Measurements from ENCODE around the gene IGSF1. TPM values are rescaled to one million over a fixed set of nuclear protein-coding genes. Genes with fewer than 3 reads are reported as not detected.

Gene IGSF1
- not detected for total RNA-seq

GRCh38 chrX:131288738-131289511, at the start of gene IGSF1:
IGSF1 (minus strand) TSS chrX:131289306; CDS start chrX:131286674, 2,632 bp downstream.
- H3K36me3 Mint-ChIP-seq (ENCODE audit: insufficient read depth in 2 of 2), result no peaks in the 10 kb centered on the region
- no peak within 1 kb of the TSS for H3K27ac Mint-ChIP-seq
- no peak for DNase-seq
- ATAC-seq (replicated peaks in 1 of 2), result no peak
- H3K9me3 Mint-ChIP-seq, result no peaks in the 10 kb centered on the region
- no peaks in the 10 kb centered on the region for H3K4me1 Mint-ChIP-seq (ENCODE audit: low read depth)
- peaks cover 62% of the 10 kb centered on the region for H3K27me3 Mint-ChIP-seq (ENCODE audit: low read depth)
- H3K4me3 Mint-ChIP-seq, result peak within 1 kb of the TSS in 1 of 2 donors; percentile 65

GRCh38 chrX:131332331-131332730, 43.2 kb upstream of the IGSF1 start:
- Mint-ChIP-seq H3K9me3 (peaks cover 0 to 3% of the 10 kb centered on the region in 2 donors), H3K4me1 (ENCODE audit: low read depth) (no peaks in the 10 kb centered on the region), H3K27me3 (ENCODE audit: low read depth) (peaks cover 26% of the 10 kb centered on the region), H3K4me3 (no peak overlapping the region), H3K27ac (no peak overlapping the region), H3K36me3 (ENCODE audit: insufficient read depth in 2 of 2) (peaks cover 0 to 4% of the 10 kb centered on the region in 2 donors)
- ATAC-seq (replicated peaks in 1 of 2), result no peak
- DNase-seq, result no peak

GRCh38 chrX:131331152-131331551, 42.0 kb upstream of the IGSF1 start:
- Mint-ChIP-seq H3K9me3 (peaks cover 0 to 3% of the 10 kb centered on the region in 2 donors), H3K36me3 (ENCODE audit: insufficient read depth in 2 of 2) (peaks cover 0 to 4% of the 10 kb centered on the region in 2 donors), H3K4me1 (ENCODE audit: low read depth) (no peaks in the 10 kb centered on the region), H3K27me3 (ENCODE audit: low read depth) (peaks cover 23% of the 10 kb centered on the region), H3K27ac (no peak overlapping the region), H3K4me3 (no peak overlapping the region)
- ATAC-seq (replicated peaks in 1 of 2), result no peak
- DNase-seq, result no peak

- Mint-ChIP-seq H3K4me3 (no peak overlapping the region), H3K9me3 (peaks cover 0 to 3% of the 10 kb centered on the region in 2 donors), H3K27me3 (ENCODE audit: low read depth) (peaks cover 19% of the 10 kb centered on the region), H3K36me3 (ENCODE audit: insufficient read depth in 2 of 2) (peaks cover 0 to 4% of the 10 kb centered on the region in 2 donors), H3K27ac (no peak overlapping the region), H3K4me1 (ENCODE audit: low read depth) (no peaks in the 10 kb centered on the region)
- no peak for ATAC-seq (replicated peaks in 1 of 2)
- no peak for DNase-seq
Observed at GRCh38 chrX:131330735-131331134, 41.6 kb upstream of the IGSF1 start.

- Mint-ChIP-seq H3K36me3 (ENCODE audit: insufficient read depth in 2 of 2) (no peaks in the 10 kb centered on the region), H3K9me3 (no peaks in the 10 kb centered on the region), H3K4me3 (no peak overlapping the region), H3K4me1 (ENCODE audit: low read depth) (no peaks in the 10 kb centered on the region), H3K27ac (no peak overlapping the region), H3K27me3 (ENCODE audit: low read depth) (peaks cover 38% of the 10 kb centered on the region)
- DNase-seq (no peak), ATAC-seq (replicated peaks in 1 of 2) (no peak)
Observed at GRCh38 chrX:131322651-131323050, 33.5 kb upstream of the IGSF1 start.

GRCh38 chrX:131317326-131317725, 28.2 kb upstream of the IGSF1 start:
- Mint-ChIP-seq H3K4me3 (no peak overlapping the region), H3K36me3 (ENCODE audit: insufficient read depth in 2 of 2) (no peaks in the 10 kb centered on the region), H3K4me1 (ENCODE audit: low read depth) (no peaks in the 10 kb centered on the region), H3K27ac (no peak overlapping the region), H3K27me3 (ENCODE audit: low read depth) (peaks cover 45% of the 10 kb centered on the region), H3K9me3 (no peaks in the 10 kb centered on the region)
- DNase-seq (no peak), ATAC-seq (replicated peaks in 1 of 2) (no peak)

GRCh38 chrX:131316260-131316659, 27.2 kb upstream of the IGSF1 start:
- Mint-ChIP-seq H3K4me3 (no peak overlapping the region), H3K9me3 (no peaks in the 10 kb centered on the region), H3K4me1 (ENCODE audit: low read depth) (no peaks in the 10 kb centered on the region), H3K36me3 (ENCODE audit: insufficient read depth in 2 of 2) (no peaks in the 10 kb centered on the region), H3K27me3 (ENCODE audit: low read depth) (peaks cover 34% of the 10 kb centered on the region), H3K27ac (no peak overlapping the region)
- no peak for DNase-seq
- ATAC-seq (replicated peaks in 1 of 2), result no peak

GRCh38 chrX:131308980-131309379, 19.9 kb upstream of the IGSF1 start:
- ATAC-seq (replicated peaks in 1 of 2), result no peak
- no peak overlapping the region for H3K27ac Mint-ChIP-seq
- no peaks in the 10 kb centered on the region for H3K4me1 Mint-ChIP-seq (ENCODE audit: low read depth)
- H3K36me3 Mint-ChIP-seq (ENCODE audit: insufficient read depth in 2 of 2), result no peaks in the 10 kb centered on the region
- no peak overlapping the region for H3K4me3 Mint-ChIP-seq
- DNase-seq, result no peak
- H3K27me3 Mint-ChIP-seq (ENCODE audit: low read depth), result no peaks in the 10 kb centered on the region
- H3K9me3 Mint-ChIP-seq, result no peaks in the 10 kb centered on the region

- Mint-ChIP-seq H3K4me1 (ENCODE audit: low read depth) (no peaks in the 10 kb centered on the region), H3K27ac (no peak overlapping the region), H3K9me3 (no peaks in the 10 kb centered on the region), H3K27me3 (ENCODE audit: low read depth) (no peaks in the 10 kb centered on the region), H3K36me3 (ENCODE audit: insufficient read depth in 2 of 2) (no peaks in the 10 kb centered on the region), H3K4me3 (no peak overlapping the region)
- ATAC-seq (replicated peaks in 1 of 2) (no peak), DNase-seq (no peak)
Observed at GRCh38 chrX:131306601-131307000, 17.5 kb upstream of the IGSF1 start.

- Mint-ChIP-seq H3K4me3 (no peak overlapping the region), H3K27ac (no peak overlapping the region), H3K9me3 (no peaks in the 10 kb centered on the region), H3K27me3 (ENCODE audit: low read depth) (no peaks in the 10 kb centered on the region), H3K36me3 (ENCODE audit: insufficient read depth in 2 of 2) (no peaks in the 10 kb centered on the region), H3K4me1 (ENCODE audit: low read depth) (no peaks in the 10 kb centered on the region)
- ATAC-seq (replicated peaks in 1 of 2) (no peak), DNase-seq (no peak)
Observed at GRCh38 chrX:131305926-131306325, 16.8 kb upstream of the IGSF1 start.

GRCh38 chrX:131302701-131303100, 13.6 kb upstream of the IGSF1 start:
- Mint-ChIP-seq H3K9me3 (no peaks in the 10 kb centered on the region), H3K4me3 (no peak overlapping the region), H3K27ac (no peak overlapping the region), H3K36me3 (ENCODE audit: insufficient read depth in 2 of 2) (no peaks in the 10 kb centered on the region), H3K27me3 (ENCODE audit: low read depth) (peaks cover 19% of the 10 kb centered on the region), H3K4me1 (ENCODE audit: low read depth) (no peaks in the 10 kb centered on the region)
- ATAC-seq (replicated peaks in 1 of 2) (no peak), DNase-seq (no peak)

GRCh38 chrX:131301155-131301554, 12.0 kb upstream of the IGSF1 start:
- DNase-seq (no peak), ATAC-seq (replicated peaks in 1 of 2) (no peak)
- no peak overlapping the region for H3K4me3 Mint-ChIP-seq
- H3K27ac Mint-ChIP-seq, result no peak overlapping the region
- H3K4me1 Mint-ChIP-seq (ENCODE audit: low read depth), result no peaks in the 10 kb centered on the region
- no peaks in the 10 kb centered on the region for H3K9me3 Mint-ChIP-seq
- peaks cover 20% of the 10 kb centered on the region for H3K27me3 Mint-ChIP-seq (ENCODE audit: low read depth)
- no peaks in the 10 kb centered on the region for H3K36me3 Mint-ChIP-seq (ENCODE audit: insufficient read depth in 2 of 2)

- Mint-ChIP-seq H3K4me1 (ENCODE audit: low read depth) (no peaks in the 10 kb centered on the region), H3K36me3 (ENCODE audit: insufficient read depth in 2 of 2) (no peaks in the 10 kb centered on the region), H3K27me3 (ENCODE audit: low read depth) (peaks cover 40% of the 10 kb centered on the region), H3K4me3 (no peak overlapping the region), H3K27ac (no peak overlapping the region), H3K9me3 (no peaks in the 10 kb centered on the region)
- ATAC-seq (replicated peaks in 1 of 2) (no peak), DNase-seq (no peak)
Observed at GRCh38 chrX:131298846-131299245, 9.7 kb upstream of the IGSF1 start.

- no peak for ATAC-seq (replicated peaks in 1 of 2)
- Mint-ChIP-seq H3K36me3 (ENCODE audit: insufficient read depth in 2 of 2) (no peaks in the 10 kb centered on the region), H3K4me3 (no peak overlapping the region), H3K9me3 (no peaks in the 10 kb centered on the region), H3K27me3 (ENCODE audit: low read depth) (peaks cover 46% of the 10 kb centered on the region), H3K27ac (no peak overlapping the region), H3K4me1 (ENCODE audit: low read depth) (no peaks in the 10 kb centered on the region)
- DNase-seq, result no peak
Observed at GRCh38 chrX:131298036-131298435, 8.9 kb upstream of the IGSF1 start.
